ENCODE data around the gene CBR1. TPM values are rescaled to one million over a fixed set of nuclear protein-coding genes. Genes with fewer than 3 reads are reported as not detected.
A peak's percentile ranks its signal among the peaks of the same experiment; 100 is the strongest.

CBR1 gene
- total RNA-seq: 100 to 1,000 TPM; 102 to 264 (median 159) TPM
- 100 to 1,000 TPM; 110 to 214 (median 180) TPM for polyA plus RNA-seq

DNA sequence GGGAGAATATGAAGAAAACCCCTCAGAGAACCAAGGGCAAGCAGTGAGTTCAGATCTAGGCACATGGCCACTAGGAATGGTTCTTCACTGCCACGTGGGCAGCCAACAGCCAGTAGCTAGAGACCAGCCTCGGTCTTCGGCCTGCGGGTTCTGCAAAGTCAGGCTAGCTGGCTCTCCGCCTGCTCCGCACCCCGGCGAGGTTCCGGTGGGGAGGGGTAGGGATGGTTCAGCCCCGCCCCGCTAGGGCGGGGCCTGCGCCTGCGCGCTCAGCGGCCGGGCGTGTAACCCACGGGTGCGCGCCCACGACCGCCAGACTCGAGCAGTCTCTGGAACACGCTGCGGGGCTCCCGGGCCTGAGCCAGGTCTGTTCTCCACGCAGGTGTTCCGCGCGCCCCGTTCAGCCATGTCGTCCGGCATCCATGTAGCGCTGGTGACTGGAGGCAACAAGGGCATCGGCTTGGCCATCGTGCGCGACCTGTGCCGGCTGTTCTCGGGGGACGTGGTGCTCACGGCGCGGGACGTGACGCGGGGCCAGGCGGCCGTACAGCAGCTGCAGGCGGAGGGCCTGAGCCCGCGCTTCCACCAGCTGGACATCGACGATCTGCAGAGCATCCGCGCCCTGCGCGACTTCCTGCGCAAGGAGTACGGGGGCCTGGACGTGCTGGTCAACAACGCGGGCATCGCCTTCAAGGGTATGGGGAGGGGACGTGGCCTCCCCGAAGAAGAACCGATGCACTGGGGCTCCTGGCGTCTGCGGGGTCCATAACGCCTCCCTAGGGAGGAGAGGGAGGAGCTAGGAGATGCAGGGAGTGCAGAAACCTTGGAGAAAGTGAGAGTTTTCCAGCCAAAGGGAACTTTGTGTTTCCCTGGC lies at the start of gene CBR1:
TSS of gene CBR1 (plus strand) at position 312 of the 871 bp plus-strand sequence. CDS start at position 404, 92 bp downstream.
- peaks cover 0 to 18% (median 5%) of the 10 kb centered on the region in 4 donors for H3K36me3 ChIP-seq
- H3K27me3 ChIP-seq: no peaks in the 10 kb centered on the region
- intact Hi-C loops (cut with DNase I): loop anchor here (5.0 kb wide), 1 partner anchor 42 kb away; no protein-coding TSS in a partner anchor
- 1 to 2% methylated on average over 71 of the region's 71 CpGs for WGBS, 2 donors
- H3K4me3 ChIP-seq: peak within 1 kb of the TSS; percentile 66 to 91 (median 80)
- TF ChIP-seq POLR2AphosphoS5 (IDR thresholded peaks at IDR 0.05) (peak; percentile 82 to 94 (median 90)), POLR2A (IDR thresholded peaks at IDR 0.05) (peak; percentile 41 to 75), EP300 (IDR thresholded peaks at IDR 0.05) (peak in 2 of 4 donors; percentile 20 to 38)
- TF ChIP-seq, protein P1, sequence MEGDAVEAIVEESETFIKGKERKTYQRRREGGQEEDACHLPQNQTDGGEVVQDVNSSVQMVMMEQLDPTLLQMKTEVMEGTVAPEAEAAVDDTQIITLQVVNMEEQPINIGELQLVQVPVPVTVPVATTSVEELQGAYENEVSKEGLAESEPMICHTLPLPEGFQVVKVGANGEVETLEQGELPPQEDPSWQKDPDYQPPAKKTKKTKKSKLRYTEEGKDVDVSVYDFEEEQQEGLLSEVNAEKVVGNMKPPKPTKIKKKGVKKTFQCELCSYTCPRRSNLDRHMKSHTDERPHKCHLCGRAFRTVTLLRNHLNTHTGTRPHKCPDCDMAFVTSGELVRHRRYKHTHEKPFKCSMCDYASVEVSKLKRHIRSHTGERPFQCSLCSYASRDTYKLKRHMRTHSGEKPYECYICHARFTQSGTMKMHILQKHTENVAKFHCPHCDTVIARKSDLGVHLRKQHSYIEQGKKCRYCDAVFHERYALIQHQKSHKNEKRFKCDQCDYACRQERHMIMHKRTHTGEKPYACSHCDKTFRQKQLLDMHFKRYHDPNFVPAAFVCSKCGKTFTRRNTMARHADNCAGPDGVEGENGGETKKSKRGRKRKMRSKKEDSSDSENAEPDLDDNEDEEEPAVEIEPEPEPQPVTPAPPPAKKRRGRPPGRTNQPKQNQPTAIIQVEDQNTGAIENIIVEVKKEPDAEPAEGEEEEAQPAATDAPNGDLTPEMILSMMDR (IDR thresholded peaks at IDR 0.05): no peak
- peaks cover 0 to 44% (median 37%) of the 10 kb centered on the region in 4 donors for H3K4me1 ChIP-seq
- DNase-seq: peak; percentile 98
- no peaks in the 10 kb centered on the region for H3K9me3 ChIP-seq
- peak within 1 kb of the TSS; percentile 81 to 91 (median 89) for H3K27ac ChIP-seq

DNA sequence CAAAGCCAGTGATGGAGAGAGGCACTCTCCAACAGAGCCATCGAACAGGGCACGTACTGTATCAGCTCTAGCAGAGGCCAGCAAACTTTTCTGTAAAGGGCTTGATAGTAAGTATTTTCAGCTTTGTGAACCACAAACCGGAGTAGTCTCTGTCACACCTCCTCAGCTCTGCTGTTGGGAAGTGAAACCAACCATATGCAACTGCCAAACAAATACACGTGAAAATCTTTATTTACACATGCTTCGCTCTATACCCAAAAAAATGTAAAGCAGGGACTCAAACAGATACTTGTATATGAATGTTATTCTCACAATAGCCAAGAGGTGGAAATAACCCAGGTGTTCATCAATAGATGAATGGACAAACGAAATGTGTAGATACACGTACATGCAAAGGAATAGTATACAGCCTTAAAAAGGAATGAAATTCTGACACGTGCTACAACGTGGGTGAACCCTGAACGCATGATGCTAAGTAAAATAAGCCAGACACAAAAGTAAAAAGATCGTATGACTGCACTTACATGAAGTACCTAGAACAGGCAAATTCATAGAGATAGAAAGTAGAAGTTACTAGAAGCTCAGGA lies 48.5 kb upstream of the CBR1 start:
- WGBS, 2 donors: 86 to 95% methylated on average over 11 of the region's 11 CpGs
- Histone ChIP-seq H3K4me3 (no peak overlapping the region), H3K27ac (no peak overlapping the region), H3K27me3 (peaks cover 0 to 7% (median 0%) of the 10 kb centered on the region in 3 donors), H3K36me3 (no peaks in the 10 kb centered on the region), H3K4me1 (peaks cover 0 to 27% (median 19%) of the 10 kb centered on the region in 4 donors), H3K9me3 (no peaks in the 10 kb centered on the region)
- intact Hi-C loops (cut with DNase I): loop anchor here (5.0 kb wide), 1 partner anchor 89 kb away; no protein-coding TSS in a partner anchor
- no peak for DNase-seq
- TF ChIP-seq POLR2A (IDR thresholded peaks at IDR 0.05): no peak
- TF ChIP-seq, protein P1 (IDR thresholded peaks at IDR 0.05): no peak
- TF ChIP-seq POLR2AphosphoS5 (IDR thresholded peaks at IDR 0.05): no peak
- no peak for TF ChIP-seq EP300 (IDR thresholded peaks at IDR 0.05)

DNA sequence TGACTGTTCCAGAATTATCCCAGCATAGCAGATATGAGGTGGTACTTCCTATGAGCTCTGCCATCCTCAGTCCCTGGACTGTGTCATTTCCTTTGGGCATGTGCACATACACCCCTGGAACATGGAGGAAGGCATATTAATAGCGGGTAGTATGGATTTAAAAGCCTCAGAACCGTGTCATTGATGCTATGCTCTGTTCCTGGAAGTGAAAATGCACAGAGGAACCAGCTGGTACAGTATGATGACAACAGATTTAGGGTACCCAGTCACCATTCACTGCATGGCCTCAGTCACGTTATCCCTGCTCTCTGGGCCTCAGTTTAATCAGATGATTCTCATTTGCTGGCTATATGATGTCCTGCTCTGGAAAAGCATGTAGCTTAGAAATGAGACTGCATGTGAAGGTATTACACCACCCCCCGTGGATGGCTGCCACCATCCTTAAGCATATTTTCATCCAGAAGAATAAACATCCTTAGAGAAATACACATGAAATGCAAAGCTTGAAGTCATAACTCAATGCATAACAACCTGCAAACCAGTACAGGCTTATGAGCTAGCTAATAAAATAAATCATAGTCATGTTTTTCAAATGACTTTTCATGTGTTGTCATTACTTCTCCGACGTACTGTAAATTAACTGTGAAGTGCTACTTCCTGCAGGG lies 47.3 kb upstream of the CBR1 start:
- H3K27me3 ChIP-seq: no peaks in the 10 kb centered on the region
- H3K36me3 ChIP-seq: no peaks in the 10 kb centered on the region
- peak in 1 of 4 donors; percentile 3 for TF ChIP-seq POLR2AphosphoS5 (IDR thresholded peaks at IDR 0.05)
- no peak for TF ChIP-seq POLR2A (IDR thresholded peaks at IDR 0.05)
- 58 to 67% methylated on average over 6 of the region's 6 CpGs for WGBS, 2 donors
- peaks cover 0 to 27% (median 19%) of the 10 kb centered on the region in 4 donors for H3K4me1 ChIP-seq
- intact Hi-C loops (cut with DNase I): loop anchor here (5.0 kb wide), 1 partner anchor 90 kb away; no protein-coding TSS in a partner anchor
- no peak overlapping the region for H3K4me3 ChIP-seq
- H3K9me3 ChIP-seq: no peaks in the 10 kb centered on the region
- peak overlapping the region; percentile 6 to 71 (median 53) for H3K27ac ChIP-seq
- peak; percentile 59 for DNase-seq

DNA sequence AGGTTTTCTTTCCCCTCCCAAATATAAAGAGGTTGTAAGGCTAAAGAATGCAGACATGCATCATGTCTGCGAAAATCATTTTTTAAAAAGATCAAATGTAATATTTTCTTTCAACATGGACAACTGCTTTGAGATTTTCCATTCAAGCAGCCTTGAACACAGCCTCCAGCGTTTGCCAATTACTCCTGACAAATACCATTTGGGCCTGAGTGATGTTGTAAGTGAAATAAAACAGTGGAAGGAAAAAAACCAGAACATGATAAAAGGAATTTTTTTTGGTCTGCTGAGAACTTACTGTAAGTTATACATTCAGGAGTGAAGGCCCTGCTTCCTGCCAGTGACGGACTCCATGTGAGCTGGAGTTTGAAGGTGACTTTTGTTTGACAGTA lies 46.7 kb upstream of the CBR1 start:
- Histone ChIP-seq H3K4me1 (peaks cover 0 to 27% (median 19%) of the 10 kb centered on the region in 4 donors), H3K9me3 (no peaks in the 10 kb centered on the region), H3K4me3 (no peak overlapping the region), H3K27me3 (no peaks in the 10 kb centered on the region), H3K27ac (peak overlapping the region; percentile 11 to 71 (median 53)), H3K36me3 (no peaks in the 10 kb centered on the region)
- DNase-seq: peak; percentile 53
- WGBS, 2 donors: 76 to 87% methylated on average over 3 of the region's 3 CpGs
- TF ChIP-seq EP300 (IDR thresholded peaks at IDR 0.05) (peak in 2 of 4 donors; percentile 27 to 37), POLR2A (IDR thresholded peaks at IDR 0.05) (no peak), POLR2AphosphoS5 (IDR thresholded peaks at IDR 0.05) (peak; percentile 71 to 91 (median 84))
- TF ChIP-seq, protein P1 (IDR thresholded peaks at IDR 0.05): no peak
- intact Hi-C loops (cut with DNase I): loop anchor here (5.0 kb wide), 1 partner anchor 91 kb away; no protein-coding TSS in a partner anchor
